GM12873 (cell line): ENCODE data around the gene FOCAD.

Experiments used
- CTCF ChIP-seq: IDR thresholded peaks from 2 replicates; pipeline ENCODE4 v1.5.1; 2012; ENCODE audit warnings: low read depth, mild to moderate bottlenecking, moderate library complexity, low read length, control low read depth; ENCODE audit not compliant: insufficient read depth; ENCODE audit errors: missing control alignments

FOCAD gene

GRCh38 chr9:20925256-20926045 lies 241.4 kb downstream of the FOCAD start:
- TF ChIP-seq CTCF: no peak

DNA sequence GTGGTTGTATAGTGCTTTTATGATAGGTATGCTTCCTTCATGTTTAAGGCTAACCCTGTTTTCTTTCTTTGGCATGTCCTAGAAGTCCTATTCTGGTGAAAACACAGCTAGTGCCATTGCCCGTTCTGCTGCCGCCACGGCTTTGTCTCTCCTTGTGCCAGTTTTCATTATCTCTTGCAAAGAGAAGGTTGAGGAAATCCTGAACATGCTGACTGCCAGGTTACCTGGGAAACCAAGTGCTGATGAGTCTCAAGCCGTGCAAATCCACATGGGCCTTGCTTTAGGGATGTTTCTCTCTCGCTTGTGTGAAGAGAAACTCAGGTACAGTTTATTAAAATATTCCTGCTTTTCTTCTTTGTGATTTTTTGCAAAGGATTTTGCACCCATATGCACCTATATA lies 245.2 kb downstream of the FOCAD start:
- TF ChIP-seq CTCF: no peak

DNA sequence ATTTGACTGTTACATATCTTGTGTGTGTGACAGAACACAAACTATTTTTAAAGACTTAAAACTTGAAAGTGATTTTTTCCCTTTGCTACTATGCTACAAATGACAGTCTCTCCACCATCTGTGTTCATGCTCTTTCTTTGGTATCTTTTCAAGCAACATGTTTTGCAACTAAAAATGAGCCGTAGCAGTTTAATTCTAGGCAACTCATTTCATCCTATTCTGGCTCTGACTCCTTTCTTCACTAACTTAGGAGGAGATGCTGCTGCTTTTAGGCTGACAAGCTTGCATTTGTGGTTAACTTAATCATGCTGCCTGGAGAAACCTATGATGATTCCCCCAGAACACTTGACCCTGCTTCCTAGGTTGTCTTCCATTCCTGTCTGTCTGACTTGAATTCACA lies 246.8 kb downstream of the FOCAD start:
- TF ChIP-seq CTCF: no peak

GRCh38 chr9:20940447-20941173 lies 256.6 kb downstream of the FOCAD start:
- no peak for TF ChIP-seq CTCF

DNA sequence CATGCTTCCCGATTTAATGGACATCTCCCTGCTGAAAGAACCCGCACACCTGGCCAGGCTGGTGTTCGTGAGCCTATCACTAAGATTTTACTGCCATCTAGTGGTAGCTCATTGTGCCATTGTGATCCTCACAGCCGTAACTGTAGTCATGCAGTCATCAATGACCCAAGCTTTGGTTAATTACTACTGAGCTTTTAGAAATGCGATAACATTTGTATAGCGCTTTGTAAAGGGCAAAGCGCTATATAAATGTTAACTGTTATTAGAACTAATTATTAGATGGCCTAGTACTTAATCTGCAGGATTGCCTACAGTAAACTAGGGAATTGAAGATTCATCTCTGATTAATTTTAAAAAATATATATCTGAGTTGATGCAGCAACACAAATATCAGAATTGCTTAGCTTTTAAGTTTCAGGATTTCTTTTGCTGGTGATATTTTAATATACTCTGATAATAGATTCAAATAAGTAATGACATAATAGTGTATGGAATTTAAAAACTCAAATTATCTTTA lies 257.2 kb downstream of the FOCAD start:
- peak; percentile 83 for TF ChIP-seq CTCF

- TF ChIP-seq CTCF: no peak
Observed at GRCh38 chr9:20944507-20944906, 260.4 kb downstream of the FOCAD start.

DNA sequence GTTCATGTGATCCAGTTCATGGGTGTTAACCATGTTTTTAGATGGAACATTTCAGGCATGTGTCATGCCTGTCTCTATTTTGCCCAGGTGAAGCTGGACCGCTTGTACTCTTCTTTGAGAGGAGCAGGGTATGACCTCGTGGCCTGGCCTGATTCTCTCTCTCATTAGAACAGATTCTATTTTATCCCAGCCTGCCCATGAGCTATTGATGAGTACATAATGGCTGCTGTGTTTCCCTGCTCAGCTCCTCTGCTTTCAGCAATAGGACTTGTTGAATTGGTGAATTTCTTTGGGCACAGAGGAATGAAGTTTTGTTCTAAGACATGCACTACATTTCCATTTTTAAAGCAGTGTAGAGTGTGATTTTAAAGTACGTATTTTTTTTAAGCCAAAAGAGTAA lies 261.2 kb downstream of the FOCAD start:
- TF ChIP-seq CTCF: no peak
